ENCODE data around the gene FLNB.

GRCh38 chr3:58109752-58110151, 101.5 kb downstream of the FLNB start:
- TF ChIP-seq, protein P1, sequence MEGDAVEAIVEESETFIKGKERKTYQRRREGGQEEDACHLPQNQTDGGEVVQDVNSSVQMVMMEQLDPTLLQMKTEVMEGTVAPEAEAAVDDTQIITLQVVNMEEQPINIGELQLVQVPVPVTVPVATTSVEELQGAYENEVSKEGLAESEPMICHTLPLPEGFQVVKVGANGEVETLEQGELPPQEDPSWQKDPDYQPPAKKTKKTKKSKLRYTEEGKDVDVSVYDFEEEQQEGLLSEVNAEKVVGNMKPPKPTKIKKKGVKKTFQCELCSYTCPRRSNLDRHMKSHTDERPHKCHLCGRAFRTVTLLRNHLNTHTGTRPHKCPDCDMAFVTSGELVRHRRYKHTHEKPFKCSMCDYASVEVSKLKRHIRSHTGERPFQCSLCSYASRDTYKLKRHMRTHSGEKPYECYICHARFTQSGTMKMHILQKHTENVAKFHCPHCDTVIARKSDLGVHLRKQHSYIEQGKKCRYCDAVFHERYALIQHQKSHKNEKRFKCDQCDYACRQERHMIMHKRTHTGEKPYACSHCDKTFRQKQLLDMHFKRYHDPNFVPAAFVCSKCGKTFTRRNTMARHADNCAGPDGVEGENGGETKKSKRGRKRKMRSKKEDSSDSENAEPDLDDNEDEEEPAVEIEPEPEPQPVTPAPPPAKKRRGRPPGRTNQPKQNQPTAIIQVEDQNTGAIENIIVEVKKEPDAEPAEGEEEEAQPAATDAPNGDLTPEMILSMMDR (conservative IDR thresholded peaks at IDR 0.05 in 1 of 2, IDR thresholded peaks at IDR 0.05 in 1 of 2; ENCODE audit: extremely low read depth in 1 of 2, insufficient read depth in 1 of 2, low read depth in 1 of 2, low read length in 2 of 2), result no peak
- no peak for TF ChIP-seq EZH2 (IDR thresholded peaks at IDR 0.05; ENCODE audit: borderline replicate concordance, low read length)

All from mammary epithelial cell (primary cell).